ENCODE data around the gene FAM193B.

FAM193B gene

DNA sequence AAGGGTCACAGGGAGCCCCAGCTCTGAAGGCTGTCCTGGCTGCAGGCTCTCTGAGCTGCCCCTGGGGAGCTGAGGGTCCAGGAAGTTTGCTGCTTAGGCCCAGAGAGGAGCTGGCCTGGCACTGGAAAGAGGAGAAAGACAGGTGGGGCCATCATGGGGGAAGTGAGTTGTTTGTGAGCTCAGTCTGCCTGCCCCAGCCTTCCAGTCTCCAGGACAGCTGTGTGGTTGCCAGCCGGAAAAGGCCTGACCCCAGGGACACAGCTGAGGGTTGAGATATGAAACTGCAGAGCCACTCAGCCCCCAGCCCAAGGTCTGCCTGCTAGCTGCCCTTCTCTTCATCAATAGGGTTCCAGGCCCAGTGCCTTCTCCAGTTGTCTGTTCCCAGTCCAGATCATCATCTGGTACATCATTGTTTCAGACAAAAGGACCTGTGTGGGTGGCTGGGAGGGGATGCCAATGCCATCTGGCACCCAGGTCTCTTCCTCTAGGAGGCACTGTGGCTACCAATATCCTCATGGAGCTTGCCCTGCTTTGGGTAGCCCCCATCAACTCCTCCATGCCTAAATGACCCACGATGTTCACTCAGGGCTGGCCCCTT, 33.3 kb downstream of the FAM193B start:
- DNase-seq (ENCODE audit: insufficient read length, low spot score) = no peak
- TF ChIP-seq, protein P1, sequence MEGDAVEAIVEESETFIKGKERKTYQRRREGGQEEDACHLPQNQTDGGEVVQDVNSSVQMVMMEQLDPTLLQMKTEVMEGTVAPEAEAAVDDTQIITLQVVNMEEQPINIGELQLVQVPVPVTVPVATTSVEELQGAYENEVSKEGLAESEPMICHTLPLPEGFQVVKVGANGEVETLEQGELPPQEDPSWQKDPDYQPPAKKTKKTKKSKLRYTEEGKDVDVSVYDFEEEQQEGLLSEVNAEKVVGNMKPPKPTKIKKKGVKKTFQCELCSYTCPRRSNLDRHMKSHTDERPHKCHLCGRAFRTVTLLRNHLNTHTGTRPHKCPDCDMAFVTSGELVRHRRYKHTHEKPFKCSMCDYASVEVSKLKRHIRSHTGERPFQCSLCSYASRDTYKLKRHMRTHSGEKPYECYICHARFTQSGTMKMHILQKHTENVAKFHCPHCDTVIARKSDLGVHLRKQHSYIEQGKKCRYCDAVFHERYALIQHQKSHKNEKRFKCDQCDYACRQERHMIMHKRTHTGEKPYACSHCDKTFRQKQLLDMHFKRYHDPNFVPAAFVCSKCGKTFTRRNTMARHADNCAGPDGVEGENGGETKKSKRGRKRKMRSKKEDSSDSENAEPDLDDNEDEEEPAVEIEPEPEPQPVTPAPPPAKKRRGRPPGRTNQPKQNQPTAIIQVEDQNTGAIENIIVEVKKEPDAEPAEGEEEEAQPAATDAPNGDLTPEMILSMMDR (IDR thresholded peaks at IDR 0.05; ENCODE audit: insufficient read depth, missing control alignments) = peak; percentile 2
- FAIRE-seq = no peak

DNA sequence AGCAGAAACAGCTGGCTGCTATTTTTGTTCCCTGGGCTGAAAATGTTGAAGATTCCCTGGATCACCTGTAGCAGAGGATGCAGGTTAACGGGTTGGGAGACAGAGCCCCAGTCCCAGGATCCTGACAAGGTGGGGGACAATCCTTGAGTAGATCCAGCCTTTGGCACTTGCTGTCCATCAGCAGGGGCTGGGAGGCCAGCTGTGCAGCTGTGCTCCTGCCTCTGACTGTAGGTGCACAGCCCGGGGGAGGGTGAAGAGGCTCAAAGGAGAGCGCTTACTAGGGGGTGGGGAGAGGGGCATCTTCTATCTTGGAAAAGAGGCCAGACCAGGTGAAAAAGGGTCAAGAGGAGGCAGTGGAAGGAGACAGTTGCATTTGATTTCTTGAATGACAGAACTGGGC, 34.1 kb downstream of the FAM193B start:
- no peak for FAIRE-seq
- DNase-seq (ENCODE audit: insufficient read length, low spot score) = no peak
- TF ChIP-seq, protein P1 (IDR thresholded peaks at IDR 0.05; ENCODE audit: insufficient read depth, missing control alignments) = no peak

DNA sequence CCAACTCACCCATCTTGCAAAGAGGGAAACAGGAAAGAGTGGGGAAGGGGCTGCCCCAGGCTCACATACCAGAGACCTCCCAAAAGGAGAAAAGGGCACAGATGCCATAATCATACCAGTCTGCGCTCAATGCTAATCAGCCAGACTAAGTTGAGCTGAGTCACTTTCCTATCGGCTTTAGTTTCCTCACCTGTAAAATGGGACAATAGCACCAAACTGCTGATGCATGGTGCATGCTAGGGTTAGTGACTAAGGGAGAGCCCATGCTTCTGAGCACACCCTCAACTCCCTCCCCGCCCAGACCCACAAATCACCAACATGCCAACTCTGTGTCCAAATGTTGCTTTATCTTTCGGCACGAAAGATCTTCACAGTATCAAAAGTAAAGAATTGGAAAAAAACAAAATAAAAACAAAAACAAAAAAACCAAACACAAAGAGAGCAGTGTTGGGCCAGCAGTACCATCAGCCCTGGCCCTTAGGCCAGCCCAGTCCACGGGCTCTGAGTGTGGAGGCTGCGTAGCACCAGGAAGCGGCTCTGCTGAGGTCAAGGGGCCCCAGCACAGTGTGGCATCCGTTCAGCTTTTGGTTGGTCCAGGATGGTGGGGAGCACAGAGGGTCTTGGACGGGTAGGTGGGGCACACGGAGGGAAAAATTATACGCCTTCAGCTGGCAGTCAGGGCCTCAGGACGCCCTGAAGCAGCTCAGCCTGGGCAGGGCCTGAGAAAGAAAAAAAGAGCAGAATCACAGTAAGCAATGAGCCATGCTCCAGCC, 34.7 kb downstream of the FAM193B start:
- no peak for DNase-seq (ENCODE audit: insufficient read length, low spot score)
- TF ChIP-seq, protein P1 (IDR thresholded peaks at IDR 0.05; ENCODE audit: insufficient read depth, missing control alignments) = no peak
- FAIRE-seq = no peak

DNA sequence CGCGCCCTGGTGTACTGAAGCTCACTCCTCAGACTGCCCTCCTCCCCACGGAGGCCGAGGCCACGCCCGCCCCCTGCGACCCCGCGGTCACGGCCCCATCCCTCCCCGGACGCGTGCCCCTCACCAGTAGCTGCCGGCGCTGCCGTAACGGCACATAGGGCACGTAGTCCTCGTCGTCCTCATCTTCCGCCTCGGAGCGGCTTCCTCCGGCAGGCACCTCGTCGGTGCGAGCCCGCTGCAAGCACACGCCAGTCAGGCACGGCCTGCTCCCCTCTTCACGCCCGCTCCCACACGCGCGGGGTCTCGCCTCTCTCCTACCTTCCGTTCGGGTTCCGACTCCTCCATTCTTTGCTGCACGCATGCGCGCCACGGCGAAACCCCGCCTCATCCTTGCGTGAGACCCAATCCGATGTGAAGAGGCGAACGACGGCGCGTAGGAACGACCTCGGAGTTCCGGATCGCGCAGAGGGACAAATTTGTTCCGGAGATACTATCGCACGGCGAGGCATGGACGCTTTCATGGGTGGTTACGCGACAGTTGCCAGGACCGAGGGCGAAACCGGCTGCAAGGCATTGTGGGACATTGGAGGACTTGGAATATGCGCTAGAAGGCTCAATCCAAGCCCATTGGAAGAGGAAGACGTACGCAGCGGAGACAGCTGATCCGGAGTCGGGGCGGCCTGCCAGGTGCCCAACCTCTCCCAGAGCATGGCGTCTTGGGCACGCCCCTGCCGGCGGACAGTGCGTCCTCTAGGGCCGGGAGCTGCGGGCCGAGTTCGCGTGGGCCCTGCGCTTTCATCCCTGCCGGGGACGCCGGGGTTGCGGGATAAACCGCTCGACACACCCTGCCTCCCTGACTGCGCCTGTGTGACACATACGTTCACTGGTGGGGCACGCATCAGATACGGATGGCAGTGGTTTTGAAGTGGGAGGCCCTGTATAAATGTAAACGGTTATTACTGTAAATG, 37.5 kb downstream of the FAM193B start, which contains the start of gene DDX41:
Gene DDX41, minus strand, starts transcription at position 361 of the 968 bp plus-strand sequence. Its CDS starts 16 bp downstream, at position 345.
- FAIRE-seq (peak; percentile 21), DNase-seq (ENCODE audit: insufficient read length, low spot score) (peak; percentile 100)
- TF ChIP-seq, protein P1 (IDR thresholded peaks at IDR 0.05; ENCODE audit: insufficient read depth, missing control alignments) = no peak

DNA sequence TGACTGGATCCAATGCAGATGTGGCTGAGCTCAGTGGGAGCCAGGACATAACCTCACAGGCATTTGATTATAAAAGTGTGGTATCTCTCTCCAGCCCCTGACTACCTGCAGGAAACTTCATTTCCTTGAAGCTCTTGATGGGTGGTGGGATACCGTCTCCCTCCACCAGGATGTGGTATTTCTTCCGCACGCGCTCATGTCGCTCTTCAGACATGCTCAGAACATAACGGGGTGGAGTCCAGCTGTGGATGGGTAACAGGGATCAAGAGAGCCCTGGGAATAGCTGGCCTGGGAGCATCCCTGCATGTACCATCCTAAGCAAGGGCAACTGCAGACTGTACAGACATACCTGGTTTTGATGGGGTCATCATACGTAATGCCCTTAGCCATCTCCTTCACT, 38.8 kb downstream of the FAM193B start:
- no peak for FAIRE-seq
- TF ChIP-seq, protein P1 (IDR thresholded peaks at IDR 0.05; ENCODE audit: insufficient read depth, missing control alignments) = no peak
- no peak for DNase-seq (ENCODE audit: insufficient read length, low spot score)

DNA sequence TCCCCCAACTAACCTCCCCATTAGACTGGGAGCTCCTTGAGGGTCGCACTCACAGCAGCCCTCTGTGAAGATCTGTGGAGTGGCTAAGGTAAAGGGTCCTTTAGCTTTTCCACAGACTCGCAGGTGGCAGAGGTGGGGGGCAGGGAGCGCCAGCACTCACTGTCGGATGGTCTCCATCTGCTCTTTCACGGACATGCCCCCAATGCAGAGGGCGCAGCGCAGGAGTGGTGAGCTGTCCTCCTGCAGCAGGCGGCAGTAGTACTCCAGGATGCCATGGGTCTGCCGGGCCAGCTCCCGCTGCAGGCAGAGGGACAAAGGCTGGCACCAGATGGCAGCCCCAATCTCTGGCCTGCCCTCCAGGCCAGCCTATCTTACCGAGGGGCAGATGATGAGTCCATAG, 39.8 kb downstream of the FAM193B start:
- DNase-seq (ENCODE audit: insufficient read length, low spot score) (no peak), FAIRE-seq (no peak)
- TF ChIP-seq, protein P1 (IDR thresholded peaks at IDR 0.05; ENCODE audit: insufficient read depth, missing control alignments) = no peak
